H1 (cell line): ENCODE data around the gene CYRIA. TPM values are rescaled to one million over a fixed set of nuclear protein-coding genes. Genes with fewer than 3 reads are reported as not detected.

Experiments
- SIX5 ChIP-seq: IDR thresholded peaks from 2 replicates; pipeline ENCODE4 v1.6.1; 2011; ENCODE audit warnings: mild to moderate bottlenecking, low read depth, low read length
- polyA plus RNA-seq, 7 experiments: library from polyadenylated mRNA; depleted of rRNA in 3 of 7; stranded (reverse) in 5 of 7; unstranded in 2 of 7; fragments of >200 nt in 5 of 7; fragments of 200-250 nt in 2 of 7; gene quantifications; 1 replicate in 5 of 7; 2 replicates in 1 of 7; 4 replicates in 1 of 7; pipeline versions ENCODE4 v1.2.1 to v1.2.3, GENCODE V29; 2011 to 2013; ENCODE audit warnings: missing spikeins in 2 of 7, mixed read lengths in 2 of 7
- total RNA-seq: library from RNA; stranded (reverse); fragmentation: NEBNext Ultra II Directional; extraction: Animal tissue kit (Norgen Biotek cat#: 25700); gene quantifications from 2 replicates; pipeline ENCODE4 v1.2.1, GENCODE V29; 2021

Gene CYRIA
- total and polyA plus RNA-seq, 2 of the 8 experiments (the other 6 are each of a cell fraction or from before 2014, with no cell fraction given), result 1.5 to 9.8 TPM

DNA sequence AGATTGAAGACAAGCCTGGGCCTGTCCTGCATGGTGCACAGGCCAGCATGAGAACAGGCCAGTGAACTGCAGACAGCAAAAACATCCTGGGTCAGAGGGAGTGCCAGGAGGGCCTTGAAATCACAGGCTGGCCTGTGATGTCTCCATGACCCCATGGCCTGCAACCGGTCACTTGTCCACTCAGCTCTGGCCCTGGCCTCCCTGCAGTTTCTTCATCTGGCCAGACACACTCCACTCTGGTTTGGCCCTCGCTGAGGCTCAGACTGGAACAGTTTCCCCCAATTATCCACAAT, 12.6 kb downstream of the CYRIA start (continued):
- no peak for TF ChIP-seq SIX5
